Measurements from ENCODE around the gene COL4A5.

COL4A5 gene

GRCh38 chrX:108614616-108615015 is 175.0 kb downstream of the COL4A5 start:
- Histone ChIP-seq H3K36me3 (no peaks in the 10 kb centered on the region), H3K4me3 (ENCODE audit: low read depth, low read length) (no peak overlapping the region), H3K9me3 (no peaks in the 10 kb centered on the region), H3K4me1 (no peaks in the 10 kb centered on the region), H3K27me3 (no peaks in the 10 kb centered on the region)
- no peak for DNase-seq
- TF ChIP-seq, protein P1, sequence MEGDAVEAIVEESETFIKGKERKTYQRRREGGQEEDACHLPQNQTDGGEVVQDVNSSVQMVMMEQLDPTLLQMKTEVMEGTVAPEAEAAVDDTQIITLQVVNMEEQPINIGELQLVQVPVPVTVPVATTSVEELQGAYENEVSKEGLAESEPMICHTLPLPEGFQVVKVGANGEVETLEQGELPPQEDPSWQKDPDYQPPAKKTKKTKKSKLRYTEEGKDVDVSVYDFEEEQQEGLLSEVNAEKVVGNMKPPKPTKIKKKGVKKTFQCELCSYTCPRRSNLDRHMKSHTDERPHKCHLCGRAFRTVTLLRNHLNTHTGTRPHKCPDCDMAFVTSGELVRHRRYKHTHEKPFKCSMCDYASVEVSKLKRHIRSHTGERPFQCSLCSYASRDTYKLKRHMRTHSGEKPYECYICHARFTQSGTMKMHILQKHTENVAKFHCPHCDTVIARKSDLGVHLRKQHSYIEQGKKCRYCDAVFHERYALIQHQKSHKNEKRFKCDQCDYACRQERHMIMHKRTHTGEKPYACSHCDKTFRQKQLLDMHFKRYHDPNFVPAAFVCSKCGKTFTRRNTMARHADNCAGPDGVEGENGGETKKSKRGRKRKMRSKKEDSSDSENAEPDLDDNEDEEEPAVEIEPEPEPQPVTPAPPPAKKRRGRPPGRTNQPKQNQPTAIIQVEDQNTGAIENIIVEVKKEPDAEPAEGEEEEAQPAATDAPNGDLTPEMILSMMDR (IDR thresholded peaks at IDR 0.05; ENCODE audit: low read depth, low read length), result no peak

DNA sequence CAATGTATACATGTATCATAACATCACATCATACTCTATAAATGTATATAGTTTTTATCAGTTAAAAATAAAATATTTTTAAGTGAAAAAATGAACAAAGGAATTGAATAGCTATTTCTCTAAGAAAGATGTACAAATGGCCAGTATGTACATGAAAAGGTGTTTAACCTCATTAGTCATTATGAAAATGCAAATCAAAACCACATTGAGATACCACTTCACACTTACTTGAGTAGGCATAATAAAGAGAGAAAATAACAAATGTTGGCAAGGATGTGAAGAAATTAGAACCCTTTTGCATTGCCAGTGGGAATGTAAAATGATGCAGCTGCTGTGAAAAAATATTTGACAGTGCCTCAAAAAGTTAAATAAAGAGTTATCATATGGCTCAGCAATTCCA is 201.2 kb downstream of the COL4A5 start:
- H3K27me3 ChIP-seq, result no peaks in the 10 kb centered on the region
- DNase-seq, result no peak
- TF ChIP-seq, protein P1 (IDR thresholded peaks at IDR 0.05; ENCODE audit: low read depth, low read length), result no peak
- no peaks in the 10 kb centered on the region for H3K9me3 ChIP-seq
- no peak overlapping the region for H3K4me3 ChIP-seq (ENCODE audit: low read depth, low read length)
- no peaks in the 10 kb centered on the region for H3K4me1 ChIP-seq
- H3K36me3 ChIP-seq, result no peaks in the 10 kb centered on the region

GRCh38 chrX:108641589-108642272 is 202.1 kb downstream of the COL4A5 start:
- H3K4me1 ChIP-seq, result no peaks in the 10 kb centered on the region
- no peak overlapping the region for H3K4me3 ChIP-seq (ENCODE audit: low read depth, low read length)
- no peaks in the 10 kb centered on the region for H3K36me3 ChIP-seq
- no peak for DNase-seq
- no peaks in the 10 kb centered on the region for H3K27me3 ChIP-seq
- TF ChIP-seq, protein P1 (IDR thresholded peaks at IDR 0.05; ENCODE audit: low read depth, low read length), result no peak
- H3K9me3 ChIP-seq, result no peaks in the 10 kb centered on the region

DNA sequence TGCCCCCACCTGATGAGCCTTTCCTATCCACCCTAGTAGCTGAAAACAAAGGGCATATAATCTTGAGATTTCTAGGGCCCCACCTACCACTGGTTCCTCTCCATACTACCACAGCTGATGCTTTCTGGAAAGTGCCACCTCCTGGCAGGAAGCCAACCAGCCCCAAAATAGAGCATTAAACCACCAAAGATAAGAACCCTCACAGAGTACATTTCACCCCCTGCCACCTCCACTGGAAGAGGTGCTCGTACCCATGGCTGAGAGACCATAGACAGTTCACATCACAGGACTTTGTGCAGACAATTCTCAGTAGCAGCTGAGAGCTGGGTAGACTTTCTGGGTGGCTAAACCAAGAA is 202.6 kb downstream of the COL4A5 start:
- Histone ChIP-seq H3K36me3 (no peaks in the 10 kb centered on the region), H3K27me3 (no peaks in the 10 kb centered on the region), H3K4me3 (ENCODE audit: low read depth, low read length) (no peak overlapping the region), H3K9me3 (no peaks in the 10 kb centered on the region), H3K4me1 (no peaks in the 10 kb centered on the region)
- DNase-seq, result no peak
- TF ChIP-seq, protein P1 (IDR thresholded peaks at IDR 0.05; ENCODE audit: low read depth, low read length), result no peak

DNA sequence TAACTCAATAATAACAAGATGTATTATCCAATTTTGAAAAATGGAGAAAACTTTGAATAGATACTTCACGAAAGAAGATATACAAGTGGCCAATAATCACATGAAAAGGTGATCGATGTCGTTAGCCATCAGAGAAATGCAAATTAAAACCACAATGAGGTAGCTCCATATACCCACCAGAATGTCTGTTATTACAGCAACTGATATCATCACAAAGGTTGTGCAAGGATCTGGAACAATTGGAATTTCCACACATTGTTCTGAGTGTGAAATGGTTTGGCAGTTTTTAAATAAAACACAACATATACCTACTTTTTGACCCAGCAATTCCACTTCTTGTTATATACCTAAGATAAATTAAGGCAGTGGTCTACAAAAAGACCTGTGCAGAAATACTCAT is 225.1 kb downstream of the COL4A5 start:
- Histone ChIP-seq H3K4me3 (ENCODE audit: low read depth, low read length) (no peak overlapping the region), H3K27me3 (no peaks in the 10 kb centered on the region), H3K36me3 (no peaks in the 10 kb centered on the region), H3K4me1 (no peaks in the 10 kb centered on the region), H3K9me3 (no peaks in the 10 kb centered on the region)
- TF ChIP-seq, protein P1 (IDR thresholded peaks at IDR 0.05; ENCODE audit: low read depth, low read length), result no peak
- no peak for DNase-seq

DNA sequence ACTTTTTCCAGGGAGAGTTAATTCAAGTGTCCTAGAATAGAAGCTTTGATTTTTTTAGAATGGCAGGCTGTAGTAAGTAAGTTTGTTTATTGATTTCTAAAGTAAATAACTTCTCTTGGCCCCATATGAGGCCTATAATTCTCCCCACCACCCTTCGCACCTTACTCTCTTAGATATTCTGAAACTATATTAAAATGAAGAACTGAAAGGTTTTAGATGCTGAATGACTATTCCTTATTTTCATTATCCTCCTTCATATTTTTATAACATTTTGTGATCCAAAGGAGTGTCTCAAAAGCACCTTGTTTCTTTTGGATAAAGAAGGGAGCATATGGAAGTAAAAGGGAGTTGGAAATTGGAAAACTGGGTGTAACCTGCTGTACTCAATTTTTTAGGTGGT is 226.5 kb downstream of the COL4A5 start:
- Histone ChIP-seq H3K4me3 (ENCODE audit: low read depth, low read length) (no peak overlapping the region), H3K9me3 (no peaks in the 10 kb centered on the region), H3K27me3 (no peaks in the 10 kb centered on the region), H3K4me1 (no peaks in the 10 kb centered on the region), H3K36me3 (no peaks in the 10 kb centered on the region)
- TF ChIP-seq, protein P1 (IDR thresholded peaks at IDR 0.05; ENCODE audit: low read depth, low read length), result no peak
- DNase-seq, result no peak

Measured in BE2C (cell line).